HEK293T (cell line): ENCODE results near the gene UGT1A5.

ENCODE experiments used
- ARNT ChIP-seq: fragments of 450-650 bp; IDR thresholded peaks from 2 replicates; pipeline ENCODE4 v1.6.1; 2017; ENCODE audit warnings: mild to moderate bottlenecking
- BHLHE40 ChIP-seq: fragments of 450-650 bp; IDR thresholded peaks from 2 replicates; pipeline ENCODE4 v1.6.1; 2016; ENCODE audit warnings: mild to moderate bottlenecking, moderate library complexity, borderline replicate concordance
- ELF4 ChIP-seq: fragments of 450-650 bp; IDR thresholded peaks from 2 replicates; pipeline ENCODE4 v1.6.1; 2017; ENCODE audit warnings: antibody characterized with exemption
- FOXM1 ChIP-seq: fragments of 450-650 bp; IDR thresholded peaks from 2 replicates; pipeline ENCODE4 v1.6.1; 2017; ENCODE audit warnings: mild to moderate bottlenecking, borderline replicate concordance
- NFRKB ChIP-seq: fragments of 450-650 bp; IDR thresholded peaks from 2 replicates; pipeline ENCODE4 v1.6.1; 2016; ENCODE audit warnings: mild to moderate bottlenecking, moderate library complexity
- SP1 ChIP-seq: fragments of 450-650 bp; IDR thresholded peaks from 2 replicates; pipeline ENCODE4 v1.6.1; 2017
- SUZ12 ChIP-seq: fragments of 450-650 bp; IDR thresholded peaks from 2 replicates; pipeline ENCODE4 v1.6.1; 2016; ENCODE audit warnings: mild to moderate bottlenecking
- TARDBP ChIP-seq: fragments of 450-650 bp; IDR thresholded peaks from 2 replicates; pipeline ENCODE4 v1.6.1; 2016

GRCh38 chr2:233689031-233689430, 23.7 kb upstream of the UGT1A5 start:
- TF ChIP-seq BHLHE40: no peak
- no peak for TF ChIP-seq FOXM1
- TF ChIP-seq NFRKB: no peak
- TF ChIP-seq SP1: no peak
- TF ChIP-seq ARNT: no peak
- TF ChIP-seq SUZ12: no peak
- TF ChIP-seq TARDBP: no peak
- no peak for TF ChIP-seq ELF4
